GM18505 (cell line): ENCODE data around the gene MRM3.
"Not testable (repeated sequence)": the region's sequence is repeated elsewhere in the genome, so short reads cannot be mapped to it uniquely, and the experiment has no call there.

Experiments
- ATAC-seq: cut with Tn5 transposase; IDR thresholded peaks from one replicate; pipeline ENCODE4 v1.9.1; 2021; ENCODE audit not compliant: unreplicated experiment
- POLR2A ChIP-seq: IDR thresholded peaks from 4 replicates; pipeline ENCODE4 v1.6.1; 2011; ENCODE audit warnings: borderline replicate concordance; ENCODE audit not compliant: insufficient read depth, insufficient read length; ENCODE audit errors: extremely low read depth

The MRM3 gene

GRCh38 chr17:750431-751037 lies 31.6 kb upstream of the MRM3 start:
- no peak for ATAC-seq

GRCh38 chr17:751269-752001 lies 30.7 kb upstream of the MRM3 start:
- ATAC-seq: no peak

More at GRCh38 chr17:750431-751037, 31.6 kb upstream of the MRM3 start:
- no peak for TF ChIP-seq POLR2A

GRCh38 chr17:752002-752619 lies 30.0 kb upstream of the MRM3 start, which contains the start of gene GEMIN4:
Gene GEMIN4, minus strand, starts transcription at chr17:752264. Its CDS starts 122 bp downstream, at chr17:752142.
- peak; percentile 76 for ATAC-seq
- TF ChIP-seq POLR2A: peak; percentile 76

More at GRCh38 chr17:751269-752001, 30.7 kb upstream of the MRM3 start:
- no peak for TF ChIP-seq POLR2A

GRCh38 chr17:752620-753219 lies 29.4 kb upstream of the MRM3 start:
- TF ChIP-seq POLR2A: no peak
- ATAC-seq: peak; percentile 8

GRCh38 chr17:753418-753817 lies 28.7 kb upstream of the MRM3 start:
- ATAC-seq: no peak
- no peak for TF ChIP-seq POLR2A

- ATAC-seq: not testable (repeated sequence)
Observed at GRCh38 chr17:755319-755961, 26.7 kb upstream of the MRM3 start.

- not testable (repeated sequence) for ATAC-seq
Observed at GRCh38 chr17:756010-756567, 26.1 kb upstream of the MRM3 start.

GRCh38 chr17:759964-760363 lies 22.2 kb upstream of the MRM3 start:
- no peak for TF ChIP-seq POLR2A
- no peak for ATAC-seq

GRCh38 chr17:760371-760770 lies 21.8 kb upstream of the MRM3 start:
- ATAC-seq: no peak
- no peak for TF ChIP-seq POLR2A

GRCh38 chr17:767076-767475 lies 15.1 kb upstream of the MRM3 start:
- ATAC-seq: no peak
- no peak for TF ChIP-seq POLR2A

- no peak for TF ChIP-seq POLR2A
- no peak for ATAC-seq
Observed at GRCh38 chr17:773016-773415, 9.1 kb upstream of the MRM3 start.

GRCh38 chr17:773467-774312 lies 8.5 kb upstream of the MRM3 start:
- ATAC-seq: no peak

More at GRCh38 chr17:773467-774312, 8.5 kb upstream of the MRM3 start:
- TF ChIP-seq POLR2A: no peak
